ENCODE data around the gene SUMO4.

Gene SUMO4

DNA sequence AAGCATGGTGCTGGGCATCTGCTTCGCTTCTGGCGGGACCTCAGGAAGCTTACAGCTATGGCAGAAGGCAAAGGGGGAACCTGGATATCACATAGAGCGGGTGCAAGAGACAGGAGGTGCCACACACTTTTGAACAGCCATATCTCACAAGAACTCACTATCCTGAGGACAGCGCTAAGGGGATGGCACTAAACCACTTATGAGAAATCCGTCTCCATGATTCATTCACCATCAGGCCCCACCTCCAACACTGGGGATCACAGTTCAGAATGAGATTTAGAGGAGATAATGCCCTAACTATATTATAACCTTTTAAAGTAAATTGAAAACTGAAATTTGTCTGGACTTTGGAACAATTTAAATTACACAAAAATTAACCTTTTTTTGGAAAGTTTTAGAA, 37.8 kb upstream of the SUMO4 start:
- no peak overlapping the region for H2AFZ ChIP-seq (ENCODE audit: low read length)
- no peak for TF ChIP-seq CTCF (conservative IDR thresholded peaks at IDR 0.05; ENCODE audit: low read length)
- no peak for TF ChIP-seq EZH2phosphoT487 (IDR thresholded peaks at IDR 0.05; ENCODE audit: borderline replicate concordance)
- H4K20me1 ChIP-seq (ENCODE audit: insufficient read depth, low read length, poor library complexity, severe bottlenecking), result peaks cover 70% of the 10 kb centered on the region
- peaks cover 35% of the 10 kb centered on the region for H3K4me1 ChIP-seq (ENCODE audit: insufficient read depth, low read length, poor library complexity, severe bottlenecking)
- peaks cover 95% of the 10 kb centered on the region for H3K79me2 ChIP-seq (ENCODE audit: insufficient read depth, low read length)
- H3K27me3 ChIP-seq (ENCODE audit: insufficient read depth, low read length, poor library complexity, severe bottlenecking), result no peaks in the 10 kb centered on the region
- no peak overlapping the region for H3K4me3 ChIP-seq (ENCODE audit: low read length, poor library complexity, severe bottlenecking)
- no peak overlapping the region for H3K4me2 ChIP-seq (ENCODE audit: low read depth, low read length, poor library complexity, severe bottlenecking)
- H3K9me3 ChIP-seq (ENCODE audit: insufficient read depth, low read depth, low read length), result no peaks in the 10 kb centered on the region
- peaks cover 9% of the 10 kb centered on the region; the same call in 1 of the 2 replicates for H3K36me3 ChIP-seq (ENCODE audit: insufficient read depth, low read length)
- H3K9ac ChIP-seq (ENCODE audit: low read depth, low read length, poor library complexity, severe bottlenecking), result no peak overlapping the region
- H3K9me2 ChIP-seq (replicated peaks; ENCODE audit: low read depth, low read length), result no peaks in the 10 kb centered on the region
- H3F3A ChIP-seq (ENCODE audit: low read depth), result peaks cover 6% of the 10 kb centered on the region; the same call in 1 of the 2 replicates

DNA sequence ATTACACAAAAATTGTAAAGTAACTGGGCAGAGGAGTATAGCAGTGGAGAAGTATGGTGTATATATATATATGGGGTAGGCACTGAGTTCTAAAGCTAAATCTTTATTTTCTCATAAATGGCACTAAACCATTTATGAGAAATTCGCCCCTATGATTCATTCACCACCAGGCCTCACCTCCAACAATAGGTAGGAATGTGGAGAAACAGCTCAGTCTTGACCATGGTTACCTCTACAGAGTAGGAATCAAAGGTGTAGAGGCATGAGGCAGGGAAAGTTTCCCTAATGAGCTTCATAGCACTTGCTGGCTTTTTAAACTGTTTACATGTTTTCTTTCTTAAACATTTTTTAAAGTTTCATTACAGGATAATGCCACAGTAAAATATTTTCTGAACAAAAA, 36.9 kb upstream of the SUMO4 start:
- Histone ChIP-seq H3K27me3 (ENCODE audit: insufficient read depth, low read length, poor library complexity, severe bottlenecking) (no peaks in the 10 kb centered on the region), H3F3A (ENCODE audit: low read depth) (peaks cover 6% of the 10 kb centered on the region; the same call in 1 of the 2 replicates), H3K9me3 (ENCODE audit: insufficient read depth, low read depth, low read length) (no peaks in the 10 kb centered on the region), H3K4me3 (ENCODE audit: low read length, poor library complexity, severe bottlenecking) (no peak overlapping the region), H3K79me2 (ENCODE audit: insufficient read depth, low read length) (peaks cover 97% of the 10 kb centered on the region), H3K9me2 (replicated peaks; ENCODE audit: low read depth, low read length) (no peaks in the 10 kb centered on the region), H3K36me3 (ENCODE audit: insufficient read depth, low read length) (peaks cover 9% of the 10 kb centered on the region; the same call in 1 of the 2 replicates), H3K9ac (ENCODE audit: low read depth, low read length, poor library complexity, severe bottlenecking) (no peak overlapping the region), H3K4me1 (ENCODE audit: insufficient read depth, low read length, poor library complexity, severe bottlenecking) (peaks cover 43% of the 10 kb centered on the region), H2AFZ (ENCODE audit: low read length) (no peak overlapping the region), H3K4me2 (ENCODE audit: low read depth, low read length, poor library complexity, severe bottlenecking) (no peak overlapping the region), H4K20me1 (ENCODE audit: insufficient read depth, low read length, poor library complexity, severe bottlenecking) (peaks cover 73% of the 10 kb centered on the region)
- TF ChIP-seq EZH2phosphoT487 (IDR thresholded peaks at IDR 0.05; ENCODE audit: borderline replicate concordance) (no peak), CTCF (conservative IDR thresholded peaks at IDR 0.05; ENCODE audit: low read length) (no peak)

DNA sequence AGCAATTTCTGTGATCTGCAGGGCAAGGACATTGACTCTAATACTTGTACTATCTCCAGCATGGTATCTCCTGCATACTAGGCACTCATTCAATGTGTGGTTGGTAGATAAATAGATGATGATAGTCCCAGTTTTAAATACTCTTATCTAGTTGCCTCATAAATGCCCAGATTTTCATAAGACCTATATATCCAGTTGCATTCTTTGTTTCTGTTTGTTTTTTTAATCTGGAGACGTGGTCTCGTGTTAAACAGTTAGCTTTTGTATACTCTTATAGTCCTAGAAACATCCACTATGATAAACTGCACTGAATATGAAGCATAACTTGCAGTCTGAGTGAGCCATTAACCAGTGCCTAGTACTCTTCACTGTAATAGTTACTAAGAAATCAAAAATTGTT, 35.5 kb upstream of the SUMO4 start:
- peaks cover 9% of the 10 kb centered on the region; the same call in 1 of the 2 replicates for H3K36me3 ChIP-seq (ENCODE audit: insufficient read depth, low read length)
- TF ChIP-seq CTCF (conservative IDR thresholded peaks at IDR 0.05; ENCODE audit: low read length), result no peak
- no peak for TF ChIP-seq EZH2phosphoT487 (IDR thresholded peaks at IDR 0.05; ENCODE audit: borderline replicate concordance)
- H2AFZ ChIP-seq (ENCODE audit: low read length), result no peak overlapping the region
- peaks cover 72% of the 10 kb centered on the region for H4K20me1 ChIP-seq (ENCODE audit: insufficient read depth, low read length, poor library complexity, severe bottlenecking)
- H3K9ac ChIP-seq (ENCODE audit: low read depth, low read length, poor library complexity, severe bottlenecking), result no peak overlapping the region
- no peak overlapping the region for H3K4me3 ChIP-seq (ENCODE audit: low read length, poor library complexity, severe bottlenecking)
- H3K79me2 ChIP-seq (ENCODE audit: insufficient read depth, low read length), result peaks cover 97% of the 10 kb centered on the region
- H3K9me2 ChIP-seq (replicated peaks; ENCODE audit: low read depth, low read length), result no peaks in the 10 kb centered on the region
- H3K9me3 ChIP-seq (ENCODE audit: insufficient read depth, low read depth, low read length), result no peaks in the 10 kb centered on the region
- H3K27me3 ChIP-seq (ENCODE audit: insufficient read depth, low read length, poor library complexity, severe bottlenecking), result no peaks in the 10 kb centered on the region
- H3K4me2 ChIP-seq (ENCODE audit: low read depth, low read length, poor library complexity, severe bottlenecking), result no peak overlapping the region
- peaks cover 6% of the 10 kb centered on the region; the same call in 1 of the 2 replicates for H3F3A ChIP-seq (ENCODE audit: low read depth)
- H3K4me1 ChIP-seq (ENCODE audit: insufficient read depth, low read length, poor library complexity, severe bottlenecking), result peaks cover 48% of the 10 kb centered on the region
